ENCODE data around the gene CHERP. TPM values are rescaled to one million over a fixed set of nuclear protein-coding genes. Genes with fewer than 3 reads are reported as not detected.
A peak's percentile ranks its signal among the peaks of the same experiment; 100 is the strongest.

The CHERP gene
- total RNA-seq, 2 experiments from 2014 or later = 57.9 to 62.2 TPM

DNA sequence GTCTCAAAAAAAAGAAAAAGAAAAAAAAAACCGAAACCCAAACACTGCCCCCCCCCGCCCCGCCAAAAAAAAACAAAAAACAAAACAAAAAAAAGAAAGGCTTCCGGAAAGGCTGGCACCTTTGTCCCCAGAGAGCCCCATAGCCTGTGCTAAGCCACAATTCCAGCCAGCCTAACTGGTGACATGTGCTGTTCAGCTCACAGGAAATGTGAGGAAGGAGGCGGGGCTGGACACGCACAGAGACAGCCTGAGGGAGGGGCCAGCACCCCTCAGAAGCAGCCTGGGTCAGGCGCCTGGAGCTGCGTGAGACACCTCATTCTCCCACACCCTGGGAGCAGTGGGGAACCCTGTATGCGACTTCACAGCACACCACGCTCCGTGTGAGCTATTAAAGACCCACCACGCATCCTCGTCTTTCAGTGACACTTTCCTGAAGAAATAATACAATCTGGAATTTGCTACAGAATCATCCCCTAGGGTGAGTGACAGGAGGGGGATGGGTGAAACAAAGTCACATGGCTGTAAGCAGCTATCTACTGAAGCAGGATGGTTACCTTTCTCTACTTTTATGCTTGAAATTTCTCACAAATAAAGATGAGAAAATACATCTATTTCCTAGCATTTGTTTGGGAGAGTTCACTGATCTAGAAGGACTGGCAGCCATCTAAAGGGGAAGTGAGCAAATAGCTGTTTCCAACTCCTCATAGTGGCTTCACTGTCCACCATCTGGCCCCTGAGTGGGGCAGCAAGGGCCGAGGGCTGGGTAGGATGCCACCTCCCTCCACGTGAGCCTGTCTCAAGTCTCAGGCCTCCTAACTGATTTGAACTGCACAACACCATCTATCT is 42.2 kb upstream of the CHERP start:
- Mint-ChIP-seq H3K27me3 (no peaks in the 10 kb centered on the region), H3K27ac (peak overlapping the region; percentile 88), H3K9me3 (no peaks in the 10 kb centered on the region), H3K36me3 (ENCODE audit: low read depth) (peaks cover 2% of the 10 kb centered on the region), H3K4me3 (peak overlapping the region; percentile 58), H3K4me1 (peaks cover 85% of the 10 kb centered on the region)
- ChIA-PET POLR2A (interaction anchor here (0.6 to 1.2 kb wide), 4 partner anchors 11 to 78 kb away, joined by 3 to 6 read pairs (median 4); partner anchors contain the start of gene MED26), CTCF (interaction anchor here (0.6 to 1.4 kb wide), 7 partner anchors 8 to 55 kb away, joined by 3 to 6 read pairs (median 3); partner anchors contain the start of gene MED26)
- DNase-seq = peak; percentile 94

DNA sequence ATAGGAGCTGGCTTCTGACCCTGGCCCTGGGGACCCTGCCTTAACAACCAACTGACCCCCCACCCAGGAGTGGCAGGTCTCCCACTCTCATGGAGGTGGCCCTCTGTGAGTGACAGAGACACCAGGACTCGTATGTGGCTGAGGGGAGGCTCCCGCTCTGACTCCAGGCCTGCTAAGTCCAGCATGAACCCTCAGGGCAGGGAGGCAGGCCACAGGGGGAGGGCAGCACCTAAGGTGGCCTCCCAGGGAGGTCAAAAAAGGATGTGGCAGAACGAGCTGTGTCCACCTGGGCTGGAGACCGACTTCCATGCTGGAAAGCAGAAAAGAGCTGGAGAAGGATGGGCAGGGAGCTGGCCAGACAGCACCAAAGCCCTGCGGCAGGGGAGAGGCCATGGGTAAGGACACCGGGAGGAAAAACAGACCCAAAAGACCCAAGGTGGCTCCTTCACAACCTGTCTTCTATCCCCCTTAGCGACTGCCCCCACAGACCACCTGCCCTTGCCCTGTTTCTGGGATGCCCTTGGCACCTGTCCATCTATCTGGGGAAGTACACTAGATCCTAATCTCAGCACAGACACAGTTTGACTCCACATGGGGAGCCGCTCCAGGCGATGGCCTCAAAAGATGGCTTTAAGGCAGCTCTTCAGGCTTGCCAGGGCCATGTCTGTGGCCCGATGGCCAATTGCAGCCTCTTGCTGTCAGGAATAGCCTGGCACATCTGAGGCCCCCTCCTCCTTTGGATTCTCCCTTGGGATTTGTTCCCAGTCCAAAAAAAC is 40.4 kb upstream of the CHERP start:
- Mint-ChIP-seq H3K36me3 (ENCODE audit: low read depth) (peaks cover 7% of the 10 kb centered on the region), H3K4me3 (peak overlapping the region; percentile 32), H3K9me3 (no peaks in the 10 kb centered on the region), H3K4me1 (peaks cover 67% of the 10 kb centered on the region), H3K27ac (peak overlapping the region; percentile 88), H3K27me3 (no peaks in the 10 kb centered on the region)
- ChIA-PET POLR2A (no interaction called here), CTCF (interaction anchor here (1.0 to 1.7 kb wide), 3 partner anchors 9 to 55 kb away, joined by 3 to 5 read pairs (median 3); no protein-coding TSS in a partner anchor)
- DNase-seq = no peak

DNA sequence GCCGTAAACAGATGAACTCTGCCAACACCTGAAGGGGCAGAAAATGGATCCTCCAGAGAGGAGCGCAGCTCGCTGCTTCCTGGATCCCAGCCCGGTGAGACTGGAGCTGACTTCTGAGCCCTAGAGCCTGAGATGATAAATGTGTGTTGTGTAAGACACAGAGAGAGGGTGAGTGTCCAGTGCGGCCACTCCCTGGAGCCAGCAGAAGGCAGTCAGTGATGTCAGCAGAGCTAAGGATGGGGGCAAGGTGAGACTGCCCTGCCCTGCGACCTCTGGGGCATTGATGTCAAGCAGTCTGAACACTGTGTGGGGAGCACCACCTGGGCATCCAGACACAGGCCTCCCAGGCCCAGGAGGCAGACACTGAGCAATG is 39.7 kb upstream of the CHERP start:
- POLR2A ChIA-PET = no interaction called here
- no peak for DNase-seq
- no peaks in the 10 kb centered on the region for H3K27me3 Mint-ChIP-seq
- H3K9me3 Mint-ChIP-seq = no peaks in the 10 kb centered on the region
- peak overlapping the region; percentile 76 for H3K27ac Mint-ChIP-seq
- H3K4me1 Mint-ChIP-seq = peaks cover 59% of the 10 kb centered on the region
- H3K36me3 Mint-ChIP-seq (ENCODE audit: low read depth) = peaks cover 9% of the 10 kb centered on the region
- no peak overlapping the region for H3K4me3 Mint-ChIP-seq
- CTCF ChIA-PET = interaction anchor here (0.6 to 1.7 kb wide), 5 partner anchors 8 to 124 kb away, joined by 3 to 5 read pairs (median 3); no protein-coding TSS in a partner anchor

DNA sequence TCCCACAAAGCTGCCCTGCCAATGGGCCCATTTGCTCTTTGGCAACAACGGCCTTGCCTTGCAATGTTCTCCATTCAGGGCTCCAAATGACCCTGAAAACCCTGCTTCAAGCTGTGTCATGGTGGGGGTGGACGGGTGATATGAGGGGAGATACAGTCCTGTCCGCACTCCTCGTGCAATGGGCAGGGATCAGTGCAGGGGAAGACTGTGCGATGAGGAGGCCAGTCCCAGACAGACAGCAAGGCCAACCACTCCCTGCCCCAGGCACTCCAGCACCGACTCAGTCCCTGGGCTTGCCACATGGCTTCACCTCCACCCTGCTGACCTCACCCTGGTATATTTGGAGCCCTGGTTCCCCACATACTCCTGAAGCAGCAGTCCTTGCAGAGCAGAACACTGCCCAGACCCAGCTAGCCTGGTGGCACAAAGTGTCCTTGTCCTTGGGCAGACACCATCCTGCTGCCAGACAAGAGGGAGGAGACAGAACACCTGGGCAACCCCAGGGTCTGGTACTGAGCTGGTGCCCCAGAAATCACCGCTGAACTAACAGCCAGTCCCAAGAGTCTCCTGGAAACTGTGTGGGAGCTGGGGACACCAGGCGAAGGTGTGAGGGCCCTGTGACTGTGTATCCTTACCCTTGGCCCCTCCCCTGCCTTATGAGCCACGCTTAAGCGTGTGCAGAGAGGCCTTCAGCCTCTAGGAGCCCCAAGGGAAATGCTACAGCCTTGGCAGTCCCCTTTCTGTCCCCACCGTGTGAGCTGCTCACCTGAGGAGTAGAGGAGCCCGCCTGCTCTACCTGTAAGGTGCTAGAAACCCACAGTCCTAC is 39.1 kb upstream of the CHERP start:
- peak overlapping the region; percentile 76 for H3K27ac Mint-ChIP-seq
- H3K4me3 Mint-ChIP-seq = no peak overlapping the region
- no peaks in the 10 kb centered on the region for H3K27me3 Mint-ChIP-seq
- CTCF ChIA-PET = interaction anchor here (0.6 to 1.7 kb wide), 6 partner anchors 14 to 124 kb away, joined by 3 to 5 read pairs (median 3); no protein-coding TSS in a partner anchor
- H3K4me1 Mint-ChIP-seq = peaks cover 53% of the 10 kb centered on the region
- H3K9me3 Mint-ChIP-seq = no peaks in the 10 kb centered on the region
- DNase-seq = no peak
- H3K36me3 Mint-ChIP-seq (ENCODE audit: low read depth) = peaks cover 10% of the 10 kb centered on the region
- POLR2A ChIA-PET = no interaction called here

DNA sequence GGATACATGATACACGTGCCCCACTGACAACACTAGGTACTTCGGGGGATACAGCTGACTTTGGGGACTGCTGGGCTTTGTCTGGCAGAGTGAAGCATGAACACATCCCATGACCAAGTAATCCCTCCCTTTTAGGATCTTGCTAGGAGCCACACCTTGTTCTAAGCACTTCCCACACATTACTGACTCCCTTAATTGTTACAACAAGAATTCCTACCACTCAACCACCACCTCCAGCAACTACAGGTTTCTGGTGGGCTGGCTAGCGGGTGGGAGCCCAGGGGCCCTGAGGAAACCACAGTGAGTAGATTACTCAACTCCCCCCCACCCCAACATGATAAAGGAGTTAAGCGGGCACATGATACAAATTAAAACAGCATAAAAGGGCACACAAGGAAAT is 37.1 kb upstream of the CHERP start:
- Mint-ChIP-seq H3K27me3 (no peaks in the 10 kb centered on the region), H3K9me3 (no peaks in the 10 kb centered on the region), H3K36me3 (ENCODE audit: low read depth) (peaks cover 20% of the 10 kb centered on the region), H3K27ac (no peak overlapping the region), H3K4me1 (peaks cover 45% of the 10 kb centered on the region), H3K4me3 (no peak overlapping the region)
- DNase-seq = no peak
- ChIA-PET POLR2A (no interaction called here), CTCF (interaction anchor here (1.3 kb wide), 1 partner anchor 8 kb away, joined by 4 read pairs; no protein-coding TSS in a partner anchor)

DNA sequence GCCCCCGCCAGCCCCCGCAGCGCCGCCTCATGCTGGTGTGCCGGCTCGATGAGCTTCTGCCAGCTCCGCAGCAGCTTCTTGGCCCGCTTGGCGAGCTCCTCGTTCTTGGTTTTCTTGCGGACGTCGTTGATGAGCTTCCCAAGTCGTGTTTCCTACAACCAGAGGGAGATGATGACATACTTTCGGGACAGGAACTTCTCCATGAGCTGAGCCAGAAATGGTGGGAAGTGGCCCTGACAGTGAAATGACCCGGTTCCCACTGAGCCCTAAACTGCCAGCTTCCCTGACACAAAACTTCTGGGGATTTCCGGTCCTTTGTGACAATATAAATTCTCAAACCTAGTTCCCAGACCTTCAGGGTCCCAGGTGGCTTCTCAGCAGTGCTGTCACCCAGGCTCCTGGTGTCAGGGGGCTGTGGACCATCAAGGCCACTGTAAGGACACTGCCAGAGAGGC is 35.3 kb upstream of the CHERP start:
- ChIA-PET POLR2A (no interaction called here), CTCF (interaction anchor here (0.5 kb wide), 1 partner anchor 20 kb away, joined by 4 read pairs; no protein-coding TSS in a partner anchor)
- no peak for DNase-seq
- H3K4me3 Mint-ChIP-seq = no peak overlapping the region
- no peaks in the 10 kb centered on the region for H3K27me3 Mint-ChIP-seq
- no peaks in the 10 kb centered on the region for H3K9me3 Mint-ChIP-seq
- peaks cover 43% of the 10 kb centered on the region for H3K4me1 Mint-ChIP-seq
- peaks cover 34% of the 10 kb centered on the region for H3K36me3 Mint-ChIP-seq (ENCODE audit: low read depth)
- H3K27ac Mint-ChIP-seq = no peak overlapping the region

DNA sequence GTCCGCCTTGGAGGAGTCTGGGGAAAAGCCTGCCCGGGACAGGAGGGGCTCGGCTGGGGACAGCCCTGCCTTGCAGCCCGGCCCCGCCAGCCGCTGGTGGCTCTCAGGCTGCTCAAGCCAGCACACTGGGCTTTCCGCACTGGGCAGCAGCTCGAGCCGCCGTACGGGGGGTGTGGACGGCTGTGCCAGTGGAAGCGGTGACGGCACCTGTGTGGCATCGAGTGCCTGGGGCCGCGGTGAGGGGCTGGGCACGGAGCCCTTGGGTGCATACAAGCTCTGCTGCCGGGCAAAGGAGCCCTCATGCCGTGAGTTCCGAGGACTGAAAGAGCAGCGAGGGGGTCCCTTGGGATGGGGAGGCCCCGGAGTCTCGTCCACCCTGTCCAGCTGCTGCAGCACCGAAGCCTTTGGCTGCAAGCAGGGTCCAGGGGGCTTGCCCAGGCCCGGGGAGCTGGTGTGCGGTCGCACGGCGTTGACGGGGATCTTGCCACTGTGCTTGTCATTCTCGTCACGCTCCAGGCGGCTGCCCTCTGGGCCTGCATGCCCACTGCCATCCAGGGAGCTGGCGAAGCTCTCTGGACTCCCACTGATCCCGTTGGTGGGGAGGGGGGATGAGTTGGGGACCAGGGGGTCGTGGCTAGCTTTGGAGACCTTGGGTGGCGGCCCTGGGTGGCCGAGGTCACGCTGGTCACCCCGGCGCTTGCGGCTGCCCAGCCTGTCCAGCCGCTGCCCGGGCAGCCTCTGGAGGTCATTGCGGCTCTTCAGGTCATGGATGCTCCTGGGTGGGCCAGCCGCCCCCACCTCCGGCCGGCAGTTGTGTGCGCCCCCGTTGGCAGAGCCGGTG is 34.7 kb upstream of the CHERP start:
- Mint-ChIP-seq H3K4me3 (no peak overlapping the region), H3K27ac (no peak overlapping the region), H3K27me3 (no peaks in the 10 kb centered on the region), H3K36me3 (ENCODE audit: low read depth) (peaks cover 37% of the 10 kb centered on the region), H3K9me3 (no peaks in the 10 kb centered on the region), H3K4me1 (peaks cover 42% of the 10 kb centered on the region)
- DNase-seq = no peak
- CTCF ChIA-PET = interaction anchor here (0.9 to 1.5 kb wide), 2 partner anchors 9 to 11 kb away, joined by 3 to 5 read pairs; no protein-coding TSS in a partner anchor
- POLR2A ChIA-PET = no interaction called here

DNA sequence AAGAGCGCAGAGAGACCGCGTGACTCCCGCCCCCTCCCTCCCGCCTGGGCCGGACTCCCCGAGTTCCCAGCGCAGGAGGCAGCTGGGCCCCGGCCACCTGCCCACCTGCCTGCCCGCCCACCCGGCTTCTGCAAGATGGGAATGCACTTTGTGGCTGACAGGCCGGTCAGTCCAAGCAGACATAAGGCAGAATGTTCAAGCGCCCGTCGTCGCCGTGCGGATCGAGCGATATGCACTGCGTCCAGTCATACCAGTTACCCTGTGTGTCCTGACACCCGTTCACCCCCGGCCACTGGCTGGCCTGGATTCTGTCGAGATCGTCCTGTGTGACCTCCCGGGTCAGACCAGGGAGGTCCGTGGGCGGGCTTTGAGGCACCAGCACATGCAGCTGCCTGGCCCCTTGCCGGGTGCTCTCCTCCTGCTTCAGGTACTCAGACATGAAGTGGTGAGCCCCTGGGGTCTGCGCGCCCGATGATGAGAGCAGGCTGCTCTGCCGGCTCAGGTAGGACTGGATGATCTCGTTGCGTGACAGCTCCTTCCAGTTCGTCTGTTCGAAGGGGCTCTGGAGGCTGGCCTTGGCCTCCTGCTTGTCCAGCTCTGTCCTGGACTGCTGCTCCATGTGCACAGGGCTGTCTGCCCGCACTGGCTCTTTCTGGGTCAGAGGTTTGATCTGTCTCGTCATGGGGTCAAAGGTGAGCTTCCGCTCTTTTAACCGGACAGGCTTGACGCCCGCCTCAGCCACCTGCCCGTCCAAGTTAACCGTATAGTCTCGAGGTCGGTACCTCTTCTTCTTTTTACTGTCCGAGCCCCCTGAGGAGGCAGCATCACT is 33.8 kb upstream of the CHERP start:
- Mint-ChIP-seq H3K9me3 (no peaks in the 10 kb centered on the region), H3K4me1 (peaks cover 44% of the 10 kb centered on the region), H3K27ac (no peak overlapping the region), H3K4me3 (no peak overlapping the region), H3K27me3 (no peaks in the 10 kb centered on the region), H3K36me3 (ENCODE audit: low read depth) (peaks cover 37% of the 10 kb centered on the region)
- POLR2A ChIA-PET = no interaction called here
- CTCF ChIA-PET = interaction anchor here (0.9 to 1.5 kb wide), 3 partner anchors 8 to 10 kb away, joined by 3 to 5 read pairs (median 3); no protein-coding TSS in a partner anchor
- no peak for DNase-seq

DNA sequence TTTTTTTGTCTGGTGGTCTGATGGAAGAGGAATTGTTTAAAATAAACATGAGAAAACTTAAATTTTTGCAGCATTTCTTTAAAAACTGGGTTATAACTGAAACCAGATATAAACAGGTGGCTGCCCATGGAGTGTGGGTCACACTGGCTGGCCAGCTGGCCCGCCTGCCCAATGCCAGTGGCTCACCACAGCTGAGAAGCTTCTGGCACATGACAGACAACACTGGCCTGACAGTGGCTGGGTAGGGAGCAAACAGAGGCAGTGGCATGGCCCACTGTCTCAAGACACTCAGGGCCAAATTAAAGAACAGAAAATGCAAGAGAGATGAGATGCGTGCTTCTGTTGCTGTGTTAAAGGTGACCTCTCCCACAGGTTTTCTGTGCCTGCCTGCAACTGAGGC is 33.0 kb upstream of the CHERP start:
- no peaks in the 10 kb centered on the region for H3K9me3 Mint-ChIP-seq
- DNase-seq = no peak
- H3K4me3 Mint-ChIP-seq = no peak overlapping the region
- H3K27me3 Mint-ChIP-seq = no peaks in the 10 kb centered on the region
- peaks cover 39% of the 10 kb centered on the region for H3K36me3 Mint-ChIP-seq (ENCODE audit: low read depth)
- ChIA-PET POLR2A (no interaction called here), CTCF (interaction anchor here (1.2 kb wide), 1 partner anchor 10 kb away, joined by 3 read pairs; no protein-coding TSS in a partner anchor)
- H3K4me1 Mint-ChIP-seq = peaks cover 46% of the 10 kb centered on the region
- peak overlapping the region; percentile 48 for H3K27ac Mint-ChIP-seq

DNA sequence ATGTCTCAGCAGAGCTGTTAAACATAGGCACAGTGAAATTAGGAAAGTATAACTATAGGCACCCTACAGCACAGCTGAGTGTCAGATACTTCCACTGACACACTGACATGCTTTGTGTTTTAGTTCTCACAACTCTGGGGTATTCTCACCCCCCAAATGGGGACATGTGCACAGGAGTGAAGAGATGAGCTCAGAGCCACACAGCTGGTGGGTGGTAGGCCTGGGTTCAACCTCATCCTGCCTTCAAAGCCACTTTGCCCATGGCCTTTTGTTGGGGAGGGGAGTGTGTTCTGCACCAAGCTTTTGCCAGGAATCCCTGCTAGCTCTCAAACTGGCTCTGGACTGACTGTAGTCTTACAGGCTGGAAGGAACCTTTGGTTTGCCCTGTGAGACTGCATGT is 31.7 kb upstream of the CHERP start:
- POLR2A ChIA-PET = interaction anchor here (1.7 kb wide), 1 partner anchor 11 kb away, joined by 6 read pairs; no protein-coding TSS in a partner anchor
- Mint-ChIP-seq H3K27ac (peak overlapping the region; percentile 58), H3K9me3 (no peaks in the 10 kb centered on the region), H3K27me3 (no peaks in the 10 kb centered on the region), H3K36me3 (ENCODE audit: low read depth) (peaks cover 45% of the 10 kb centered on the region), H3K4me3 (peak overlapping the region; percentile 96), H3K4me1 (peaks cover 55% of the 10 kb centered on the region)
- CTCF ChIA-PET = interaction anchor here (0.6 to 1.5 kb wide), 7 partner anchors 9 to 251 kb away, joined by 3 to 4 read pairs (median 3); no protein-coding TSS in a partner anchor
- no peak for DNase-seq

DNA sequence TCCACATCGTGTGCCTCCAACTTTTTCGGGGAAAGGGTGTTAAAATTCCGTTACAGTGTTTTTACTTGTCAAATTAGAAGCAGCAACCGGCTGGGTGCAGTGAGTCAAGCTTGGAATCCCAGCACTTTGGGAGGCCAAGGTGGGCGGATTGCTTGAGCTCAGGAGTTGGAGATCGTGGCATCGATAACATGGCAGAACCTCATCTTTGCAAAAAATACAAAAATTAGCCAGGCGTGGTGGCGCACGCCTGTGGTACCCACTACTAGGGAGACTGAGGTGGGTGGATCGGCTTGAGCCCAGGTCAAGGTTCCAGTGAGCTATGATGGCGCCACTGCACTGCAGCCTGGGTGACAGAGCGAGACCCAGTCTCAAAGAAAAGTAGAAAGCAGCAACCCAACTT is 31.1 kb upstream of the CHERP start:
- Mint-ChIP-seq H3K27ac (peak overlapping the region; percentile 98), H3K4me1 (peaks cover 58% of the 10 kb centered on the region)

More for the DNA sequence above, 31.1 kb upstream of the CHERP start:
- H3K27me3 Mint-ChIP-seq = no peaks in the 10 kb centered on the region
- H3K4me3 Mint-ChIP-seq = peak overlapping the region; percentile 96
- ChIA-PET POLR2A (interaction anchor here (1.7 kb wide), 1 partner anchor 11 kb away, joined by 6 read pairs; no protein-coding TSS in a partner anchor), CTCF (interaction anchor here (0.6 to 1.7 kb wide), 7 partner anchors 11 to 250 kb away, joined by 3 to 7 read pairs (median 4); no protein-coding TSS in a partner anchor)
- peaks cover 46% of the 10 kb centered on the region for H3K36me3 Mint-ChIP-seq (ENCODE audit: low read depth)
- H3K9me3 Mint-ChIP-seq = no peaks in the 10 kb centered on the region
- DNase-seq = no peak
